A549 (cell line): Measurements from ENCODE around the gene BRSK2.

Source experiments
- CTCF ChIP-seq: fragments of >200 bp; sonication (Bioruptor Twin); formaldehyde crosslinking; IDR thresholded peaks from 3 replicates; pipeline ENCODE4 v1.5.1; 2016
- ELK1 ChIP-seq: fragments of 150-350 bp; IDR thresholded peaks from 2 replicates; pipeline ENCODE4 v1.6.1; 2014; ENCODE audit warnings: low read depth, mild to moderate bottlenecking, low read length
- MAFK ChIP-seq: fragments of 450-650 bp; IDR thresholded peaks from 2 replicates; pipeline ENCODE4 v1.6.1; 2014; ENCODE audit not compliant: partially characterized antibody
- POLR2A ChIP-seq: IDR thresholded peaks from 2 replicates; pipeline ENCODE4 v1.6.1; 2012; ENCODE audit warnings: mild to moderate bottlenecking, low read length
- TP53 ChIP-seq: fragments of 250-450 bp; sonication (Bioruptor Pico); IDR thresholded peaks from 2 replicates; pipeline ENCODE4 v1.5.0; 2021; ENCODE audit warnings: mild to moderate bottlenecking, moderate library complexity
- ZFP36 ChIP-seq: fragments of 450-650 bp; IDR thresholded peaks from 2 replicates; pipeline ENCODE4 v1.6.1; 2014; ENCODE audit warnings: borderline replicate concordance; ENCODE audit not compliant: partially characterized antibody

- no peak for TF ChIP-seq CTCF
- no peak for TF ChIP-seq MAFK
- no peak for TF ChIP-seq TP53 (CRISPR knock-in tag)
- TF ChIP-seq ZFP36, result no peak
- TF ChIP-seq ELK1, result no peak
- no peak for TF ChIP-seq POLR2A
These were observed 7.3 kb upstream of the BRSK2 start for GRCh38 chr11:1382429-1382828.
